Mucosa of descending colon (tissue), 3 donors: ENCODE results near the gene FADS2. TPM values are rescaled to one million over a fixed set of nuclear protein-coding genes. Genes with fewer than 3 reads are reported as not detected.

Source experiments
- ATAC-seq: fragments of 200-7000 bp; cut with Tn5 transposase; one replicate; pipeline ENCODE4 v1.9.1; 2020; ENCODE audit warnings: mild to moderate bottlenecking, moderate library complexity
- DNase-seq, 3 donors: peaks; one replicate each; pipeline ENCODE4 v3.0.0-alpha.2; 2020
- H3K36me3 ChIP-seq: fragments of 200-600 bp; one replicate; pipeline ENCODE4 v1.8.0; 2021; ENCODE audit warnings: low read depth, mild to moderate bottlenecking
- H3K4me1 ChIP-seq: fragments of 200-600 bp; one replicate; pipeline ENCODE4 v1.8.0; 2021; ENCODE audit warnings: low read depth, mild to moderate bottlenecking
- H3K4me3 ChIP-seq: fragments of 200-600 bp; one replicate; pipeline ENCODE4 v1.8.0; 2021; ENCODE audit warnings: mild to moderate bottlenecking
- H3K9me3 ChIP-seq: fragments of 200-600 bp; one replicate; pipeline ENCODE4 v1.8.0; 2021; ENCODE audit warnings: mild to moderate bottlenecking
- intact Hi-C, 2 donors: fragments of 100-400 bp; cut with DNase I in 1 of 2; cut with micrococcal nuclease in 1 of 2; formaldehyde crosslinking; loops; one replicate each; pipeline versions ENCODE4 v1.11.0 to v1.11.1; 2022; cut with DNase I, micrococcal nuclease
- total RNA-seq, 3 donors: library from RNA; stranded (reverse); fragmentation: NEBNext Ultra II Directional in 2 of 3; extraction: Animal tissue kit (Norgen Biotek cat#: 25700) in 2 of 3; gene quantifications; one replicate each; pipeline versions ENCODE4 v1.2.1 to v1.2.4, GENCODE V29; 2021 to 2023
- TF ChIP-seq, protein P1 (sequence below): fragments of 200-600 bp; IDR thresholded peaks from one replicate; pipeline ENCODE4 v1.8.0; 2022; ENCODE audit warnings: antibody characterized with exemption, mild to moderate bottlenecking
- donor health status: DM: no; HTN: no; CAD: no; lungs with moderate emphysema.
- donor health status: DM: no; HTN: no; CAD: no.
- donor health status: DM: no; HTN: yes; CAD: no.

Gene FADS2
- total RNA-seq, 3 donors from 2014 or later = 2.5 to 29.3 (median 8.6) TPM

DNA sequence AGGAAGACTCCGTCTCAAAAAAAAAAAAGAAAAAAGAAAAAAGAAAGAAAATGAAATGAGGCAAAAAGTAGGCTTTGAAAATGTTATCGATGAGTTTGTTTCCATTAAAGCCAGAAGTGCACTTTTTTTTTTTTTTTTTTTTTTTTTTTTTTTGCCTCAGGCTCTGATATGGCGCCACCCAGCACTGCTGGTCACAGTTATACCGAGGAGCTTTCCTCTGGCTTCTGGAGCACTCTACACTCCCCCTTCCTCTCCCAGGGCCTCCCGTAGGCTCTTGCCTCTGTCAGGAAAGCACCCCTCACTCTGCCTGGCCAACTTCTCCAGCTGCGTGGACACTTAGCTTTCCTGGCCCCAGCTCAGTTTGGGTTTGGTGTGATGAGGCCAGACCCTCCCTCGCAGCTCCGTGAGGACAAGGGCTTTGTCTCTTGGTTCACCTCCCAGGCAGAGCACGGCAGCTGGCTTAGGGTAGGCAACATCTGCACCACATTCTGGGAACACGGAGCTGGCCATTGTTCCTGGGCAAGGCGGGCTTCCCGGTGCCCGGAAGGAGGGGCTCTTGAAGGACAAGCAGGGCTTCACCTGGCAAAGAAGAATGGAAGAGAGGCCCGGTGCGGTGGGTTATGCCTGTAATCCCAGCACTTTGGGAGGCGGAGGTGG, 16.9 kb downstream of the FADS2 start:
- no peak overlapping the region for H3K4me3 ChIP-seq
- H3K36me3 ChIP-seq = no peaks in the 10 kb centered on the region
- TF ChIP-seq, protein P1, sequence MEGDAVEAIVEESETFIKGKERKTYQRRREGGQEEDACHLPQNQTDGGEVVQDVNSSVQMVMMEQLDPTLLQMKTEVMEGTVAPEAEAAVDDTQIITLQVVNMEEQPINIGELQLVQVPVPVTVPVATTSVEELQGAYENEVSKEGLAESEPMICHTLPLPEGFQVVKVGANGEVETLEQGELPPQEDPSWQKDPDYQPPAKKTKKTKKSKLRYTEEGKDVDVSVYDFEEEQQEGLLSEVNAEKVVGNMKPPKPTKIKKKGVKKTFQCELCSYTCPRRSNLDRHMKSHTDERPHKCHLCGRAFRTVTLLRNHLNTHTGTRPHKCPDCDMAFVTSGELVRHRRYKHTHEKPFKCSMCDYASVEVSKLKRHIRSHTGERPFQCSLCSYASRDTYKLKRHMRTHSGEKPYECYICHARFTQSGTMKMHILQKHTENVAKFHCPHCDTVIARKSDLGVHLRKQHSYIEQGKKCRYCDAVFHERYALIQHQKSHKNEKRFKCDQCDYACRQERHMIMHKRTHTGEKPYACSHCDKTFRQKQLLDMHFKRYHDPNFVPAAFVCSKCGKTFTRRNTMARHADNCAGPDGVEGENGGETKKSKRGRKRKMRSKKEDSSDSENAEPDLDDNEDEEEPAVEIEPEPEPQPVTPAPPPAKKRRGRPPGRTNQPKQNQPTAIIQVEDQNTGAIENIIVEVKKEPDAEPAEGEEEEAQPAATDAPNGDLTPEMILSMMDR = no peak
- intact Hi-C loops = no loop called here
- ATAC-seq = no peak
- no peak for DNase-seq
- no peaks in the 10 kb centered on the region for H3K4me1 ChIP-seq
- H3K9me3 ChIP-seq = no peaks in the 10 kb centered on the region

DNA sequence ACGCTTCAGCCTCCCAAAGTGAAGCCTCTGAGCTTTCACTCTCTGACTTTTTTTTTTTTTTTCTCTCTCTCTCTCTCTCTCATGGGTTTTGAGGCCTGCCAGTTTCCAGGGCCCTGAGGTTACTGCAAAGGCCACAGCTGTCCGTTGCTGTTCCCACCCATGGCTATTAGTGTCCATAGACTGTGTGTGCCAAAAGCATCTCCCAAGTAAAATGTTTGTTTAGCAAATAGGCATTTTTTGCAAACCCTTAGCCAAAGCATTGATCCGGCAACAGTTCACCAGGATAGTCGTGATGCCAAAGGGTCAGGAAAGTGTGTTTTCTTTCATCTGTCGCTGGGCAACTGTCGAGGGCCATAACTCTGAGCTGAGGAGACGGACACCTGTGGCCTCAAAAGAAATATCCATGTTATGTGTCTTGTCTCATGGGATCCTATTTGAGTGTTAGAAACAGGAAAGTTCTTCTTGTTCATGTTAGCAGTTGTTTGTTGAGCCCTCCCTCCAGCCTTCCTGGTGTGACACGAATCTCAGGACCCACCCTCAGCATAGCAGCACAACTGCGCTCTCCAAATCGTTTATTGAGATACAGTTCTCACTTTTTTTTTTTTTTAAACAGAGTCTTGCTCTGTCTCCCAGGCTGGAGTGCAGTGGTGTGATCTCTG, 18.4 kb downstream of the FADS2 start:
- H3K4me1 ChIP-seq = no peaks in the 10 kb centered on the region
- ATAC-seq (no peak), DNase-seq (no peak)
- H3K4me3 ChIP-seq = no peak overlapping the region
- intact Hi-C loops = no loop called here
- TF ChIP-seq, protein P1 = no peak
- H3K36me3 ChIP-seq = no peaks in the 10 kb centered on the region
- no peaks in the 10 kb centered on the region for H3K9me3 ChIP-seq

GRCh38 chr11:61847914-61848581, 19.9 kb downstream of the FADS2 start:
- H3K36me3 ChIP-seq = no peaks in the 10 kb centered on the region
- DNase-seq = no peak

GRCh38 chr11:61848631-61849030, 20.5 kb downstream of the FADS2 start:
- no peak for DNase-seq
- intact Hi-C loops = no loop called here

More at GRCh38 chr11:61847914-61848581, 19.9 kb downstream of the FADS2 start:
- ATAC-seq = no peak
- intact Hi-C loops = no loop called here
- TF ChIP-seq, protein P1 = no peak
- Histone ChIP-seq H3K4me1 (no peaks in the 10 kb centered on the region), H3K9me3 (no peaks in the 10 kb centered on the region), H3K4me3 (no peak overlapping the region)

DNA sequence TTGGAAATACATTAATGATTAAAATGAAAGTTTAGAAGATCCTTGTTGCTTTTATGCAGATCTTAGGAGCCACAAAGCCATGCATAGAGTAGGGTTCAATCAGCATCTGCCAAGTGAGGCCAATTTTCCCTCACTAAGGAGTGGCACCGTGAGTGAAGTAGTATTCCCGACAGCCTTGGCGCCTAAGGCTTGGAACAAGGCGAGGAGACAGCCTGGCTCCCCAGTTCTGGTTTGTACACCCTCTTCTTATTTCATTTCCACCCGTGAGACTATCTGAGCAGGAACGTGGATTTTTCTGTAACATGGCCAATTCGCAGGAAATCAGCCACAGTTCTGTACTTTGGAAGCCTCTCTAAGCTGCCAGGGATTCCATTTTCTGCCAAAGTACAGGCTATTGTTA, 22.6 kb downstream of the FADS2 start:
- DNase-seq (no peak), ATAC-seq (no peak)
- H3K9me3 ChIP-seq = no peaks in the 10 kb centered on the region
- no peak overlapping the region for H3K4me3 ChIP-seq
- no peaks in the 10 kb centered on the region for H3K36me3 ChIP-seq
- TF ChIP-seq, protein P1 = no peak
- intact Hi-C loops = no loop called here
- no peaks in the 10 kb centered on the region for H3K4me1 ChIP-seq

More at GRCh38 chr11:61848631-61849030, 20.5 kb downstream of the FADS2 start:
- ATAC-seq = no peak
- Histone ChIP-seq H3K36me3 (no peaks in the 10 kb centered on the region), H3K4me3 (no peak overlapping the region), H3K9me3 (no peaks in the 10 kb centered on the region), H3K4me1 (no peaks in the 10 kb centered on the region)
- TF ChIP-seq, protein P1 = no peak
